ENCODE data around the gene GREB1L. TPM values are rescaled to one million over a fixed set of nuclear protein-coding genes. Genes with fewer than 3 reads are reported as not detected.

GREB1L gene
- total RNA-seq, result 8.6 and 11.0 TPM in 2 replicates
- long read RNA-seq, partial matches to known transcripts, result 0 of 2 reads
- long read RNA-seq, other reads (novel, unspliced or antisense), result 2 of 2 reads

- H3K4me1 Mint-ChIP-seq (ENCODE audit: low read depth), result peaks cover 6% of the 10 kb centered on the region
- peaks cover 31% of the 10 kb centered on the region for H3K27me3 Mint-ChIP-seq
These were observed at the start of gene GREB1L for GRCh38 chr18:21242141-21242779. Gene GREB1L (plus strand): TSS chr18:21242232. CDS start chr18:21383519, 141,287 bp downstream.

DNA sequence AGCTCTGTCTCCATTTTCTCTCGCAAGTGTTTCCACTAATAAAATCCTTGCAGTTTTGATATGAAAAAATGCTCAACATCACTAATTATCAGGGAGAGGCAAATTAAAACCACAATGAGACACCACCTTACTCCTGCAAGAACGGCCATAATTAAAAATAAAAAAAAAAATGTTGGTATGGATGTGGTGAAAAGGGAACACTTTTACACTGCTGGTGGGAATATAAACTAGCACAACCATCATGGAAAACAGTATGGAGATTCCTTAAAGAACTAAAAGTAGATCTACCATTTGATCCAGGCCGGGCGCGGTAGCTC lies 49.8 kb upstream of the GREB1L start:
- H3K4me3 Mint-ChIP-seq (ENCODE audit: low read depth), result no peak overlapping the region
- H3K4me1 Mint-ChIP-seq (ENCODE audit: low read depth), result peaks cover 1% of the 10 kb centered on the region
- no peak for TF ChIP-seq CTCF (IDR thresholded peaks at IDR 0.05; ENCODE audit: unreplicated experiment)
- no peaks in the 10 kb centered on the region for H3K27me3 Mint-ChIP-seq
- H3K9me3 Mint-ChIP-seq (ENCODE audit: low read depth), result no peaks in the 10 kb centered on the region
- no peak for DNase-seq (ENCODE audit: low spot score, unreplicated experiment)
- no peak overlapping the region for H3K27ac Mint-ChIP-seq
- no peaks in the 10 kb centered on the region for H3K36me3 Mint-ChIP-seq (ENCODE audit: insufficient read depth)

More at GRCh38 chr18:21242141-21242779, at the start of gene GREB1L:
- peak; percentile 74 for DNase-seq (ENCODE audit: low spot score, unreplicated experiment)
- peak within 1 kb of the TSS; percentile 52 for H3K27ac Mint-ChIP-seq
- no peaks in the 10 kb centered on the region for H3K36me3 Mint-ChIP-seq (ENCODE audit: insufficient read depth)
- H3K4me3 Mint-ChIP-seq (ENCODE audit: low read depth), result peak within 1 kb of the TSS; percentile 82
- peak; percentile 63 for TF ChIP-seq CTCF (IDR thresholded peaks at IDR 0.05; ENCODE audit: unreplicated experiment)
- no peaks in the 10 kb centered on the region for H3K9me3 Mint-ChIP-seq (ENCODE audit: low read depth)

GRCh38 chr18:21194871-21195771 lies 46.9 kb upstream of the GREB1L start:
- Mint-ChIP-seq H3K36me3 (ENCODE audit: insufficient read depth) (no peaks in the 10 kb centered on the region), H3K4me3 (ENCODE audit: low read depth) (no peak overlapping the region), H3K27ac (peak overlapping the region; percentile 0), H3K27me3 (no peaks in the 10 kb centered on the region), H3K9me3 (ENCODE audit: low read depth) (no peaks in the 10 kb centered on the region), H3K4me1 (ENCODE audit: low read depth) (peaks cover 1% of the 10 kb centered on the region)
- no peak for DNase-seq (ENCODE audit: low spot score, unreplicated experiment)
- TF ChIP-seq CTCF (IDR thresholded peaks at IDR 0.05; ENCODE audit: unreplicated experiment), result peak; percentile 80

DNA sequence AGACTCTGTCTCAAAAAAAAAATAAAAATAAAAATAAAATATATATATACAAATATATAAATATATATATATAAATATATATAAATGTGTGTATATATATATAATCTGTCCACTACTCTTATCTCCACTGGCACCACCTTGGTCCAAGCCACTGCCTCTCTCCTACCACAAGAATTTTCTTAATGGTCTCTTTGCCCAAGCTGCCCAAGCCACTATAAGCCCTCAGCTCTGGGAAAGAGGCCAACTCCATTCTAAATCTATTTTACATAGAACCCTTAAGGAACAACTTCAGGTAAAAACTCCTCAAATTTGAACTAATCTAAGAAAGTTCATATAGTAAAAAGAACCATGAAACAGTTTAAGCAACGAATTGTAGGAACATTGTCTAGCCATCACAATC lies 45.6 kb upstream of the GREB1L start:
- DNase-seq (ENCODE audit: low spot score, unreplicated experiment), result no peak
- no peak overlapping the region for H3K27ac Mint-ChIP-seq
- H3K4me1 Mint-ChIP-seq (ENCODE audit: low read depth), result peaks cover 1% of the 10 kb centered on the region
- H3K9me3 Mint-ChIP-seq (ENCODE audit: low read depth), result no peaks in the 10 kb centered on the region
- no peaks in the 10 kb centered on the region for H3K27me3 Mint-ChIP-seq
- no peaks in the 10 kb centered on the region for H3K36me3 Mint-ChIP-seq (ENCODE audit: insufficient read depth)
- no peak for TF ChIP-seq CTCF (IDR thresholded peaks at IDR 0.05; ENCODE audit: unreplicated experiment)
- no peak overlapping the region for H3K4me3 Mint-ChIP-seq (ENCODE audit: low read depth)

DNA sequence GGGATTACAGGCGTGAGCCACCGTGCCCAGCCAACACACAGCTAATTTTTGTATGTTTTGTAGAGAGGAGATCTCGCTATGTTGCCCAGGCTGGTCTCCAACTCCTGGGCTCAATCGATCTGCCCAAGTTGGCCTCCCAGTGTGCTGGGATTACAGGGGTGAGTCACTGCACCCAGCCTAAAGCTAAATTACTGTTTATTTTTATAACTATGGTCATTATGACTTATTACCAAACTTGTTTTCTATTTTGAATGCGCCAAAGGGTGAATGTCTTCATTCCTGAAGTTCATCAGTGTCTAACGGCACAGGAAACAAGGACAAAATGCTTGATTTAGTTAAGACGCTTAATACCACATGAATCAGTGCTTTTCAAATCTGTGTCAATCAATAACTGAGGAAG lies 38.9 kb upstream of the GREB1L start:
- Mint-ChIP-seq H3K9me3 (ENCODE audit: low read depth) (peaks cover 3% of the 10 kb centered on the region), H3K27me3 (no peaks in the 10 kb centered on the region), H3K27ac (no peak overlapping the region), H3K36me3 (ENCODE audit: insufficient read depth) (no peaks in the 10 kb centered on the region), H3K4me3 (ENCODE audit: low read depth) (no peak overlapping the region), H3K4me1 (ENCODE audit: low read depth) (no peaks in the 10 kb centered on the region)
- DNase-seq (ENCODE audit: low spot score, unreplicated experiment), result no peak
- TF ChIP-seq CTCF (IDR thresholded peaks at IDR 0.05; ENCODE audit: unreplicated experiment), result no peak
